A673 (cell line): ENCODE measurements around the gene ITCH. TPM values are rescaled to one million over a fixed set of nuclear protein-coding genes. Genes with fewer than 3 reads are reported as not detected.

Experiments
- BruUV-seq: library from RNA; stranded (reverse); fragments of 400-500 nt; replicated peaks from 2 replicates; lab custom pipeline; 2021; lab: Mats Ljungman, UMichigan
- CTCF ChIA-PET: fragments of 300-600 bp; sonication (Branson Sonifier 250); formaldehyde crosslinking; loops from one replicate; lab custom pipeline; 2022; ENCODE audit warnings: antibody characterized with exemption; lab: Charles Lee
- POLR2A ChIA-PET: fragments of 300-600 bp; sonication (Branson Sonifier 250); formaldehyde crosslinking; loops from one replicate; lab custom pipeline; 2022; ENCODE audit warnings: antibody characterized with exemption; ENCODE audit not compliant: low non-redundant PET; lab: Charles Lee
- DNase-seq: peaks from one replicate; pipeline ENCODE4 v3.0.0-alpha.2; 2015; ENCODE audit warnings: low spot score
- H3K27ac ChIP-seq: fragments of 200-600 bp; sonication (generic); 2 replicates; pipeline ENCODE4 v1.5.1; 2016; ENCODE audit warnings: mixed run types, low read depth, mild to moderate bottlenecking, mixed read lengths, antibody characterized with exemption, low read length; ENCODE audit not compliant: poor library complexity, severe bottlenecking
- H3K27me3 ChIP-seq: fragments of 200-600 bp; sonication (generic); replicated peaks from 2 replicates; pipeline ENCODE4 v1.6.1; 2017; ENCODE audit warnings: mixed run types, low read depth, mild to moderate bottlenecking, mixed read lengths, antibody characterized with exemption, low read length; ENCODE audit not compliant: insufficient read depth, poor library complexity
- H3K36me3 ChIP-seq: fragments of 200-600 bp; sonication (generic); 2 replicates; pipeline ENCODE4 v1.6.1; 2016; ENCODE audit warnings: mixed run types, mild to moderate bottlenecking, mixed read lengths, antibody characterized with exemption, low read length; ENCODE audit not compliant: insufficient read depth, poor library complexity, severe bottlenecking
- H3K4me1 ChIP-seq: fragments of 200-600 bp; sonication (generic); 2 replicates; pipeline ENCODE4 v1.6.1; 2017; ENCODE audit warnings: mixed run types, mild to moderate bottlenecking, mixed read lengths, antibody characterized with exemption, low read length; ENCODE audit not compliant: insufficient read depth, poor library complexity, severe bottlenecking
- H3K4me3 ChIP-seq: fragments of 200-600 bp; sonication (generic); 2 replicates; pipeline ENCODE4 v1.5.1; 2016; ENCODE audit warnings: low read depth, mixed run types, mild to moderate bottlenecking, mixed read lengths, low read length; ENCODE audit not compliant: poor library complexity, severe bottlenecking
- H3K9me3 ChIP-seq: fragments of 200-600 bp; sonication (generic); 2 replicates; pipeline ENCODE4 v1.6.1; 2016; ENCODE audit warnings: mixed run types, low read depth, mild to moderate bottlenecking, mixed read lengths, antibody characterized with exemption, low read length; ENCODE audit not compliant: poor library complexity, severe bottlenecking
- EZH2 ChIP-seq: fragments of 200-600 bp; sonication (generic); IDR thresholded peaks from 2 replicates; pipeline ENCODE4 v1.6.1; 2017; ENCODE audit warnings: borderline replicate concordance, low read depth, mild to moderate bottlenecking, mixed read lengths, antibody characterized with exemption, low read length; ENCODE audit not compliant: poor library complexity, severe bottlenecking
- intact Hi-C: fragments of 100-400 bp; cut with micrococcal nuclease; formaldehyde crosslinking; loops from one replicate; pipeline ENCODE4 v1.10.0; 2022; ENCODE audit not compliant: unreplicated experiment
- total RNA-seq: library from RNA; stranded (reverse); gene quantifications from 2 replicates; pipeline ENCODE4 v1.2.3, GENCODE V29; 2021
- TF ChIP-seq, protein P1 (sequence below): fragments of 300-800, 200-600 bp; sonication (generic); conservative IDR thresholded peaks from 2 replicates; pipeline ENCODE4 v1.5.1; 2017; ENCODE audit warnings: low read depth, mild to moderate bottlenecking, antibody characterized with exemption, low read length, moderate library complexity, mixed read lengths

Gene ITCH
- total RNA-seq, 1 experiment from 2014 or later = 56.2 TPM

DNA sequence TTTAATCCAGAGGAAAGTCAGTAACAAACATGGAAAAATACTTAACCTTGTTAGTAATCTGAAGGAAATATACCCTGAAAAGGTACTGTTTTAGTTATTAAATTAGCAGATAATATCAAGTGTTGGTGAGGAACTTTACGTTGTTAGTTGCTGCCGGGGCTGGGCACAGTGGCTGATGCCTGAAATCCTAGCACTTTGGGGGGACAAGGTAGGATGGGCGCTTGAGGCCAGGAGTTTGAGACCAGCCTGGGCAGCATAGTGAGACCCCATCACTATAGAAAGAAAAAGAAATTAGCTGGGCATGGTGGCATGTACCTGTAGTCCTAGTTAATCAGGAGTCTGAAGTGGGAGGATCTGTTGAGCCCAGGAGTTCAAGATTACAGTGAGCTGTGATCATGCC, 80.5 kb downstream of the ITCH start:
- DNase-seq = no peak
- Histone ChIP-seq H3K4me1 (no peaks in the 10 kb centered on the region), H3K27ac (no peak overlapping the region), H3K9me3 (no peaks in the 10 kb centered on the region), H3K27me3 (no peaks in the 10 kb centered on the region), H3K36me3 (peaks cover 78% of the 10 kb centered on the region), H3K4me3 (no peak overlapping the region)
- BruUV-seq = no TSS peak
- TF ChIP-seq EZH2 = no peak
- TF ChIP-seq, protein P1, sequence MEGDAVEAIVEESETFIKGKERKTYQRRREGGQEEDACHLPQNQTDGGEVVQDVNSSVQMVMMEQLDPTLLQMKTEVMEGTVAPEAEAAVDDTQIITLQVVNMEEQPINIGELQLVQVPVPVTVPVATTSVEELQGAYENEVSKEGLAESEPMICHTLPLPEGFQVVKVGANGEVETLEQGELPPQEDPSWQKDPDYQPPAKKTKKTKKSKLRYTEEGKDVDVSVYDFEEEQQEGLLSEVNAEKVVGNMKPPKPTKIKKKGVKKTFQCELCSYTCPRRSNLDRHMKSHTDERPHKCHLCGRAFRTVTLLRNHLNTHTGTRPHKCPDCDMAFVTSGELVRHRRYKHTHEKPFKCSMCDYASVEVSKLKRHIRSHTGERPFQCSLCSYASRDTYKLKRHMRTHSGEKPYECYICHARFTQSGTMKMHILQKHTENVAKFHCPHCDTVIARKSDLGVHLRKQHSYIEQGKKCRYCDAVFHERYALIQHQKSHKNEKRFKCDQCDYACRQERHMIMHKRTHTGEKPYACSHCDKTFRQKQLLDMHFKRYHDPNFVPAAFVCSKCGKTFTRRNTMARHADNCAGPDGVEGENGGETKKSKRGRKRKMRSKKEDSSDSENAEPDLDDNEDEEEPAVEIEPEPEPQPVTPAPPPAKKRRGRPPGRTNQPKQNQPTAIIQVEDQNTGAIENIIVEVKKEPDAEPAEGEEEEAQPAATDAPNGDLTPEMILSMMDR = no peak
- ChIA-PET CTCF (no interaction called here), POLR2A (no interaction called here)
- intact Hi-C loops = no loop called here

DNA sequence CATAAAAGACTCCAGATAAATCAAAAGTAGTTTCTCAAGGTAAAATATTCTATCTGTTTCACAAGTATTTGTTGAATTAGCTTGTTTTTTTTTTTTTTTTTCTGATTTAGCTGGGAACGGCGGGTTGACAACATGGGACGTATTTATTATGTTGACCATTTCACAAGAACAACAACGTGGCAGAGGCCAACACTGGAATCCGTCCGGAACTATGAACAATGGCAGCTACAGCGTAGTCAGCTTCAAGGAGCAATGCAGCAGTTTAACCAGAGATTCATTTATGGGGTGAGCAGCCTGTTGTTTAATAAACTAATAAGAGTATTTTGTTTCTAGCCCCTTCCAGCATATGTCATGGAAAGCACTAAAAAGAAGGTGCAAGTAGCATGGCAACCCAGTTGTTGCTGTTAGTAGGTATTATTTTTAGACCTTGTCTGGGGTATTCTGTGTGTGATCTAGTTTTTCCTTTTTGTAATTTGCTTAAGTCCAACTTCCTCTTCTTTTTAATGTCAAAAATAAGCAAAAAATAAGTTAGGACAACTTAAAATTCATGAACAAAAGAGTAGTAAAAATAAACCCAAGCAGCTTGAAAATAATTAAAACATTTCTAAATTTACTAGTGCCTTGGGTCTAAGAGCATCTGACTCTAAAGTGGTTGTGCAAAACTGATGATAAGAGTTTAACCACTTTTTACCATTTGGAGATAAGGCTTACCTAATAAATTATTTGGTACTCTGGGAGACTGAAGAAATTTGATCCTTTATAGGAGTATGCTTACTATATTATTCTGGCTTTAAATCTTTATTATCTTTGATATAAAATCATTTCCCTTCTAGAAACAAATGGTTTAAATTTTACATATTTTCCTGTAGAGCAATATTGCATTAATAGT, 82.3 kb downstream of the ITCH start:
- H3K4me1 ChIP-seq = no peaks in the 10 kb centered on the region
- no peak for DNase-seq
- no peaks in the 10 kb centered on the region for H3K27me3 ChIP-seq
- no peak overlapping the region for H3K4me3 ChIP-seq
- ChIA-PET CTCF (no interaction called here), POLR2A (no interaction called here)
- H3K36me3 ChIP-seq = peaks cover 79% of the 10 kb centered on the region
- H3K9me3 ChIP-seq = no peaks in the 10 kb centered on the region
- BruUV-seq = no TSS peak
- intact Hi-C loops = no loop called here
- H3K27ac ChIP-seq = no peak overlapping the region
- TF ChIP-seq, protein P1 = no peak
- TF ChIP-seq EZH2 = no peak

DNA sequence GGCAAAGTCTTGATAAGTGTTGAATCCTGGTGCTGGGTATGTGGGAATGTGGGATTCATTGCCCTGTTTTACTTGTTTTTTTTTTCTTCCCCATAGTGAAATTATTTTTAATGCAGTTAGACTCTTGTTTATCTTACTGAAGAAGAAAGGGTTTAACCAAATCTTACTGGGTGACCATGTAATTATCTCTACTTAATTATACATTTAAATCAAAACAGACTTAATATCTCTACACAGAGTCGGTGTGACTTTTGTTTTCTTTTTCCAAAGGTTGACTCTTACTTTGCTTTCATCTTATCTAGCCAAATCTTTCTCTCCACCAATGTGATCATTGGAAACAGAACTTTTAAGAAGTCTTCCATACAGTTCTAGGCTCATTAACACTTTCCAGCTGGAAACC, 85.4 kb downstream of the ITCH start:
- no peak for DNase-seq
- no peaks in the 10 kb centered on the region for H3K27me3 ChIP-seq
- H3K36me3 ChIP-seq = peaks cover 72% of the 10 kb centered on the region
- ChIA-PET CTCF (no interaction called here), POLR2A (no interaction called here)
- H3K9me3 ChIP-seq = no peaks in the 10 kb centered on the region
- no TSS peak for BruUV-seq
- intact Hi-C loops = no loop called here
- no peak overlapping the region for H3K4me3 ChIP-seq
- H3K27ac ChIP-seq = no peak overlapping the region
- TF ChIP-seq, protein P1 = no peak
- TF ChIP-seq EZH2 = no peak
- no peaks in the 10 kb centered on the region for H3K4me1 ChIP-seq
